CD4-positive, alpha-beta T cell treated with Interleukin-6 at 100 ng/mL for 8 hours (primary cell): ENCODE measurements around the gene STAT4.
"Not testable (repeated sequence)": the region's sequence is repeated elsewhere in the genome, so short reads cannot be mapped to it uniquely, and the experiment has no call there.

Experiments
- DNase-seq: peaks from one replicate; pipeline ENCODE4 v3.0.0-alpha.2; 2020; ENCODE audit warnings: mixed read lengths, low spot score

STAT4 gene

GRCh38 chr2:190995315-190995714 lies 155.5 kb downstream of the STAT4 start:
- DNase-seq: not testable (repeated sequence)

GRCh38 chr2:190994148-190994547 lies 156.6 kb downstream of the STAT4 start:
- DNase-seq: no peak

GRCh38 chr2:190993292-190993643 lies 157.5 kb downstream of the STAT4 start:
- DNase-seq: no peak

- no peak for DNase-seq
Observed at GRCh38 chr2:190990132-190990531, 160.7 kb downstream of the STAT4 start.

- no peak for DNase-seq
Observed at GRCh38 chr2:190988910-190989309, 161.9 kb downstream of the STAT4 start.

- DNase-seq: no peak
Observed at GRCh38 chr2:190987938-190988337, 162.9 kb downstream of the STAT4 start.

GRCh38 chr2:190987116-190987515 lies 163.7 kb downstream of the STAT4 start:
- DNase-seq: no peak

- no peak for DNase-seq
Observed at GRCh38 chr2:190986221-190986953, 164.4 kb downstream of the STAT4 start.

- no peak for DNase-seq
Observed at GRCh38 chr2:190984595-190984994, 166.2 kb downstream of the STAT4 start.

- DNase-seq: no peak
Observed at GRCh38 chr2:190982262-190983034, 168.3 kb downstream of the STAT4 start.

- no peak for DNase-seq
Observed at GRCh38 chr2:190981733-190982132, 169.1 kb downstream of the STAT4 start.

- no peak for DNase-seq
Observed at GRCh38 chr2:190981333-190981732, 169.5 kb downstream of the STAT4 start.

- DNase-seq: no peak
Observed at GRCh38 chr2:190980630-190981209, 170.1 kb downstream of the STAT4 start.

GRCh38 chr2:190979906-190980629 lies 170.7 kb downstream of the STAT4 start:
- DNase-seq: no peak
